ENCODE measurements around the gene ICOS. TPM values are rescaled to one million over a fixed set of nuclear protein-coding genes. Genes with fewer than 3 reads are reported as not detected.

The ICOS gene
- total and polyA plus RNA-seq, 2 of the 8 experiments (the other 6 are each of a cell fraction or from before 2014, with no cell fraction given), result not detected

- Histone ChIP-seq H3K79me2 (ENCODE audit: control insufficient read depth in 1 of 2, insufficient read depth in 2 of 2, low read length in 2 of 2) (no peaks in the 10 kb centered on the region), H2BK15ac (ENCODE audit: low read length) (no peak overlapping the region), H2BK20ac (ENCODE audit: low read length) (no peak overlapping the region), H3K27ac (ENCODE audit: low read depth, low read length) (no peak overlapping the region), H2AFZ (ENCODE audit: low read length) (no peak overlapping the region), H2BK5ac (ENCODE audit: low read depth, low read length) (no peak overlapping the region), H3K4me1 (replicated peaks in 1 of 4; ENCODE audit: control insufficient read depth in 3 of 4, insufficient read depth in 4 of 4, low read length in 3 of 4) (no peaks in the 10 kb centered on the region), H2BK120ac (replicated peaks; ENCODE audit: low read depth, low read length) (no peak overlapping the region), H3K14ac (ENCODE audit: insufficient read length) (no peak overlapping the region), H3K79me1 (ENCODE audit: low read depth, low read length) (no peaks in the 10 kb centered on the region), H3K23me2 (ENCODE audit: low read depth, low read length) (no peaks in the 10 kb centered on the region), H2AK5ac (ENCODE audit: low read depth, low read length) (no peak overlapping the region), H2BK12ac (ENCODE audit: low read depth, low read length) (no peak overlapping the region), H3K18ac (ENCODE audit: extremely low read depth, low read length) (no peak overlapping the region), H3K36me3 (ENCODE audit: control insufficient read depth in 2 of 4, insufficient read depth in 4 of 4, low read length in 3 of 4) (no peaks in the 10 kb centered on the region), H3K4me3 (ENCODE audit: extremely low read depth in 1 of 4, insufficient read depth in 2 of 4, low read depth in 3 of 4, low read length in 4 of 4) (no peak overlapping the region), H3K4ac (replicated peaks; ENCODE audit: insufficient read length, low read depth, low read length) (no peak overlapping the region), H3K27me3 (replicated peaks in 1 of 4; ENCODE audit: control insufficient read depth in 3 of 4, extremely low read depth in 1 of 4, insufficient read depth in 3 of 4, low read length in 3 of 4) (no peaks in the 10 kb centered on the region), H3K9me3 (ENCODE audit: insufficient read depth in 2 of 2, low read depth in 1 of 2, low read length in 1 of 2) (no peaks in the 10 kb centered on the region), H4K5ac (ENCODE audit: insufficient read length, low read depth, low read length) (no peak overlapping the region), H3K4me2 (ENCODE audit: insufficient read depth in 1 of 2, low read depth in 2 of 2, low read length in 2 of 2) (no peak overlapping the region), H4K20me1 (replicated peaks in 1 of 2; ENCODE audit: control insufficient read depth in 1 of 2, insufficient read depth in 2 of 2, low read length in 2 of 2) (no peaks in the 10 kb centered on the region), H3K9ac (replicated peaks in 1 of 4; ENCODE audit: extremely low read depth in 1 of 4, low read depth in 3 of 4, low read length in 3 of 4) (no peak overlapping the region), H3K56ac (replicated peaks; ENCODE audit: insufficient read length, low read depth, low read length) (no peak overlapping the region), H3K23ac (ENCODE audit: insufficient read length) (no peak overlapping the region), H4K8ac (ENCODE audit: extremely low read depth, insufficient read depth, low read length) (no peak overlapping the region), H4K91ac (replicated peaks; ENCODE audit: insufficient read length, low read length) (no peak overlapping the region)
- FAIRE-seq, result no peak
- DNase-seq (ENCODE audit: low read depth in 1 of 2, low spot score in 2 of 2), result no peak
- no peak for TF ChIP-seq FOSL1 (IDR thresholded peaks at IDR 0.05; ENCODE audit: insufficient read depth, low read depth, low read length)
- no peak for TF ChIP-seq CTCF (IDR thresholded peaks at IDR 0.05; ENCODE audit: control extremely low read depth in 1 of 3, insufficient read depth in 1 of 3, low read depth in 1 of 3, low read length in 3 of 3)
- no peak for TF ChIP-seq KDM5A (IDR thresholded peaks at IDR 0.05; ENCODE audit: low read length)
- TF ChIP-seq CREB1 (IDR thresholded peaks at IDR 0.05), result no peak
- no peak for TF ChIP-seq SAP30 (IDR thresholded peaks at IDR 0.05; ENCODE audit: insufficient read depth, insufficient replicate concordance, low read length)
- no peak for TF ChIP-seq ZNF274 (IDR thresholded peaks at IDR 0.05; ENCODE audit: borderline replicate concordance, extremely low read depth, low read length)
- no peak for TF ChIP-seq MAX (IDR thresholded peaks at IDR 0.05)
- TF ChIP-seq TEAD4 (IDR thresholded peaks at IDR 0.05; ENCODE audit: low read depth, low read length), result no peak
- no peak for TF ChIP-seq CHD1 (IDR thresholded peaks at IDR 0.05; ENCODE audit: low read depth, low read length)
- CTCF ChIA-PET (ENCODE audit: partially characterized antibody), result no interaction called here
- POLR2A ChIA-PET (ENCODE audit: partially characterized antibody), result no interaction called here
Measured at GRCh38 chr2:203887677-203888076, 48.9 kb upstream of the ICOS start.

Measured in H1 (cell line).